ENCODE results near the gene CLIC3. TPM values are rescaled to one million over a fixed set of nuclear protein-coding genes. Genes with fewer than 3 reads are reported as not detected.

CLIC3 gene
- total RNA-seq, 1 experiment from 2014 or later = 4.2 TPM

DNA sequence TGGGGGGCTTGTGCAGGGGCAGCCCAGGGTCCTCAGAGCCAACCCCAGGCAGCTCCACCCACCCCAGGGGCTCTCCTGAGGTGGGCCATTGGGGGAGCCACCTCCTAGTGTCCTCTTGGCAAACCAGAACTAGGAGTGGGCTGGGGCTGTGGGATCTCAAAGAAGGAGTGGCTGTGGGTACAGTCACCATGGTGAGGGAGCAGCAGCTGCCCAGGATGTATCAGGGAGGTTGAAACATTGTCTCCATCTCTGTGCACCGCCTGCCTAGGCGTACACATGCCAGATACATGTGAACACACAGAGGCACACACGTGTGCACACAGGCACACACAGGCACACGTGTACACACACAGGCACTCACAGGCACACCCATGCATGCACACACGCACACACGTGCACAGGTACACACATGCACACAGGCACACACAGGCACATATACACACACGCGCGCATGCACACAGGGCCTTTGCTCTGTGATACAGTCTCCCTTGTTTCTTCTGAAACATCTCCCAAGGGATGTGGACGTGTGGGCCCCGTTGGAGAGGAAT, 33.6 kb downstream of the CLIC3 start:
- Mint-ChIP-seq H3K4me3 (ENCODE audit: unreplicated experiment) (no peak overlapping the region), H3K27ac (ENCODE audit: low read depth, unreplicated experiment) (no peak overlapping the region), H3K36me3 (ENCODE audit: insufficient read depth, unreplicated experiment) (peaks cover 7% of the 10 kb centered on the region), H3K4me1 (ENCODE audit: insufficient read depth, unreplicated experiment) (peaks cover 10% of the 10 kb centered on the region), H3K9me3 (ENCODE audit: unreplicated experiment) (no peaks in the 10 kb centered on the region), H3K27me3 (ENCODE audit: insufficient read depth, unreplicated experiment) (no peaks in the 10 kb centered on the region)
- intact Hi-C loops (cut with micrococcal nuclease) = no loop called here
- TF ChIP-seq, protein P1, sequence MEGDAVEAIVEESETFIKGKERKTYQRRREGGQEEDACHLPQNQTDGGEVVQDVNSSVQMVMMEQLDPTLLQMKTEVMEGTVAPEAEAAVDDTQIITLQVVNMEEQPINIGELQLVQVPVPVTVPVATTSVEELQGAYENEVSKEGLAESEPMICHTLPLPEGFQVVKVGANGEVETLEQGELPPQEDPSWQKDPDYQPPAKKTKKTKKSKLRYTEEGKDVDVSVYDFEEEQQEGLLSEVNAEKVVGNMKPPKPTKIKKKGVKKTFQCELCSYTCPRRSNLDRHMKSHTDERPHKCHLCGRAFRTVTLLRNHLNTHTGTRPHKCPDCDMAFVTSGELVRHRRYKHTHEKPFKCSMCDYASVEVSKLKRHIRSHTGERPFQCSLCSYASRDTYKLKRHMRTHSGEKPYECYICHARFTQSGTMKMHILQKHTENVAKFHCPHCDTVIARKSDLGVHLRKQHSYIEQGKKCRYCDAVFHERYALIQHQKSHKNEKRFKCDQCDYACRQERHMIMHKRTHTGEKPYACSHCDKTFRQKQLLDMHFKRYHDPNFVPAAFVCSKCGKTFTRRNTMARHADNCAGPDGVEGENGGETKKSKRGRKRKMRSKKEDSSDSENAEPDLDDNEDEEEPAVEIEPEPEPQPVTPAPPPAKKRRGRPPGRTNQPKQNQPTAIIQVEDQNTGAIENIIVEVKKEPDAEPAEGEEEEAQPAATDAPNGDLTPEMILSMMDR (IDR thresholded peaks at IDR 0.05; ENCODE audit: unreplicated experiment) = no peak
- BruUV-seq (replicated peaks) = no TSS peak
- no peak for DNase-seq (ENCODE audit: unreplicated experiment)
- CTCF ChIA-PET = interaction anchor here (0.9 to 1.5 kb wide), 2 partner anchors 10 to 730 kb away, joined by 3 read pairs; no protein-coding TSS in a partner anchor
- POLR2A ChIA-PET = no interaction called here

DNA sequence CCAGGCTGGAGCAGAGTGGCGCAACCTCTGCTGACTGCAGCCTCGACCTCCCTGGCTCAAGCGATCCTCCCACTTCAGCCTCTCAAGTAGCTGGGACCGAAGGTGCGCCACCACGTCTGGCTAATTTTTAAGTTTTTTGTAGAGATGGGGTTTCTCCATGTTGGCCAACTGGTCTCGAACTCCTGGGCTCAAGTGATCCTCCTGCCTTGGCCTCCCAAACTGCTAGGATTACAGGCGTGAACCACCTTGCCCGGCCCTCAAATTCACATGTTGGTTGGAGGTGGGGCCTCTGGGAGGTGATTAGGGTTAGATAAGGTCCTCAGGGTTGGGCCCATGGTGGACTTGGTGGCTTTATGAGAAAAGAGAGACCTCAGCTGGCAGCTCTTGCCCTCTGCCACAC, 34.2 kb downstream of the CLIC3 start:
- BruUV-seq (replicated peaks) = no TSS peak
- ChIA-PET CTCF (interaction anchor here (0.9 to 1.5 kb wide), 2 partner anchors 9 to 731 kb away, joined by 3 read pairs; no protein-coding TSS in a partner anchor), POLR2A (no interaction called here)
- intact Hi-C loops (cut with micrococcal nuclease) = no loop called here
- DNase-seq (ENCODE audit: unreplicated experiment) = no peak
- TF ChIP-seq, protein P1 (IDR thresholded peaks at IDR 0.05; ENCODE audit: unreplicated experiment) = no peak
- H3K4me3 Mint-ChIP-seq (ENCODE audit: unreplicated experiment) = no peak overlapping the region
- no peaks in the 10 kb centered on the region for H3K9me3 Mint-ChIP-seq (ENCODE audit: unreplicated experiment)
- H3K36me3 Mint-ChIP-seq (ENCODE audit: insufficient read depth, unreplicated experiment) = peaks cover 7% of the 10 kb centered on the region
- H3K27me3 Mint-ChIP-seq (ENCODE audit: insufficient read depth, unreplicated experiment) = no peaks in the 10 kb centered on the region
- H3K4me1 Mint-ChIP-seq (ENCODE audit: insufficient read depth, unreplicated experiment) = peaks cover 10% of the 10 kb centered on the region
- H3K27ac Mint-ChIP-seq (ENCODE audit: low read depth, unreplicated experiment) = no peak overlapping the region

DNA sequence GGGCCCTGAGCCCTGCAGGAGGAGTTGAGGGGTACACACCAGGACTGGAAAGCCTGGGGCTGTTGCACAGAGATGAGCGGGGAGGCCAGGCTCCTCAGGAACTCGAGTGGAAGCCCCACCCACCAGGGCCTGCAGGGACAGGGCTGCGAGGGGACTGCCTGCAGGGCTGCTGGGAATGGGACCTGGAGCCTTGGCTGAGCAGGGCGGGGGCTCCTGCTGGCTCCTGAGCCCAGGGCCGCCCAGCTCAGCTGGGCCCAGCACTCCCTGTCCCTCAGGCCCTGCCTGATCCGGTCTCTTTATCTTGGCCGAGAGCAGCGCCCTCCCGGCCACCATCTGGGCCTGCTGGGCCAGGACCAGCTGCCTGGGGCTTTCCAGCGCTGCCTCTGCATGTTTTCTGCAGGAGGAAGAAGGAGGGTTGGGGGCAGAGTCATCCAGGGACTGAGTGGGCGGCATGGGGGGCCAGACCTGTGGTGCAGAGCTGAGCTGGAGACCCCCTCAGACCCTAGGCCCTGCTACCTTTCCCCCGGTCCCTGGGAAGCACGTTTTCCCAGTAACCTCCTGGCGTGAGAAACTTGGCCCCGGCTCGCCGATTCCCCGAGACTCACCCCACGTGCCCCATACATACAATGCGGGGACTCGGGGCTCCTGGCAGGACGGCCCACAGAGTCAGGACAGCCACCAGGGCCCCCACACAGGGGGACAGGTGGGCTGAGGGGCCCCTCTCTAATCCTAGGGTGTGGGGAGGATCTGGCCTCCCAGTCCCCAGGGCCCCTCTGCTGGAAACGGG, 34.9 kb downstream of the CLIC3 start:
- BruUV-seq (replicated peaks) = no TSS peak
- CTCF ChIA-PET = interaction anchor here (0.6 to 1.5 kb wide), 2 partner anchors 8 to 28 kb away, joined by 3 read pairs; no protein-coding TSS in a partner anchor
- intact Hi-C loops (cut with micrococcal nuclease) = no loop called here
- no peak overlapping the region for H3K27ac Mint-ChIP-seq (ENCODE audit: low read depth, unreplicated experiment)
- POLR2A ChIA-PET = no interaction called here
- H3K9me3 Mint-ChIP-seq (ENCODE audit: unreplicated experiment) = peaks cover 6% of the 10 kb centered on the region
- H3K36me3 Mint-ChIP-seq (ENCODE audit: insufficient read depth, unreplicated experiment) = peaks cover 7% of the 10 kb centered on the region
- H3K4me1 Mint-ChIP-seq (ENCODE audit: insufficient read depth, unreplicated experiment) = peaks cover 10% of the 10 kb centered on the region
- no peak overlapping the region for H3K4me3 Mint-ChIP-seq (ENCODE audit: unreplicated experiment)
- TF ChIP-seq, protein P1 (IDR thresholded peaks at IDR 0.05; ENCODE audit: unreplicated experiment) = no peak
- H3K27me3 Mint-ChIP-seq (ENCODE audit: insufficient read depth, unreplicated experiment) = no peaks in the 10 kb centered on the region
- no peak for DNase-seq (ENCODE audit: unreplicated experiment)

DNA sequence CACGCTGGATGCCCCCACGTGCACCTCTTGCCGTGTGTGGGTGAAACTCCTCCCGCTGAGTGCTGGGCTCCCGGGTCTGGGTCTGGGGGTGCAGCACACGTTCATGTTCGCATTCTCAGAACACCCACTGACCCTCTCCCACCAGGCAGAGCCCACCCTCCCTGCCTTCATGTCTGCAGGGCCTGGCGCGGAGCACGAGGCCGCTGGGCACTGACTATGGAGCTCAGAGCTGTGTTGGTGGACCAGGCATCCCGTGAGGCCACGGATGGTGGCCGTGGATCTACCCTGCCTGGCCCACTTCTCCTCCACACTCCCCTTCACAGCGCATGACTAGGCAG, 35.5 kb downstream of the CLIC3 start:
- no TSS peak for BruUV-seq (replicated peaks)
- TF ChIP-seq, protein P1 (IDR thresholded peaks at IDR 0.05; ENCODE audit: unreplicated experiment) = no peak
- no peak for DNase-seq (ENCODE audit: unreplicated experiment)
- Mint-ChIP-seq H3K27me3 (ENCODE audit: insufficient read depth, unreplicated experiment) (no peaks in the 10 kb centered on the region), H3K4me3 (ENCODE audit: unreplicated experiment) (no peak overlapping the region), H3K9me3 (ENCODE audit: unreplicated experiment) (peaks cover 10% of the 10 kb centered on the region), H3K4me1 (ENCODE audit: insufficient read depth, unreplicated experiment) (peaks cover 10% of the 10 kb centered on the region), H3K36me3 (ENCODE audit: insufficient read depth, unreplicated experiment) (peaks cover 7% of the 10 kb centered on the region), H3K27ac (ENCODE audit: low read depth, unreplicated experiment) (no peak overlapping the region)
- POLR2A ChIA-PET = no interaction called here
- CTCF ChIA-PET = no interaction called here
- intact Hi-C loops (cut with micrococcal nuclease) = no loop called here
